ENCODE results near the gene ATAD5. TPM values are rescaled to one million over a fixed set of nuclear protein-coding genes. Genes with fewer than 3 reads are reported as not detected.

Gene ATAD5
- total RNA-seq, 2 experiments from 2014 or later: 33.7 to 46.3 TPM

Other genes with a start within 250 kb of the ATAD5 start
- 10 to 100 TPM; 52.6 to 58.2 TPM for gene CRLF3, start 7.3 kb upstream of the ATAD5 start, total RNA-seq
- gene TEFM, start 74.3 kb downstream of the ATAD5 start, total RNA-seq: 10 to 100 TPM; 15.3 to 16.0 TPM
- gene ADAP2, start 90.0 kb downstream of the ATAD5 start, total RNA-seq: 1 to 10 TPM in 1 of 2 experiments, under 1 TPM in 1; 0.89 to 1.6 TPM
- gene RNF135, start 139.1 kb downstream of the ATAD5 start, total RNA-seq: 1 to 10 TPM; 9.1 to 9.5 TPM